Suprapubic skin (tissue), 4 donors: Measurements from ENCODE around the gene FBXO11.

Source experiments
- CTCF ChIP-seq, 2 donors: fragments of 200-600 bp in 1 of 2; fragments of 450-650 bp in 1 of 2; sonication (generic) in 1 of 2; IDR thresholded peaks; one replicate each; pipeline ENCODE4 v1.5.1; 2016 to 2019; ENCODE audit warnings: antibody characterized with exemption in 2 of 2, mild to moderate bottlenecking in 1 of 2, moderate library complexity in 1 of 2
- EP300 ChIP-seq: sonication (generic); formaldehyde crosslinking; IDR thresholded peaks from one replicate; pipeline ENCODE4 v1.6.1; 2017; ENCODE audit warnings: antibody characterized with exemption
- POLR2A ChIP-seq, 2 donors: fragments of 450-650 bp; IDR thresholded peaks; one replicate each; pipeline ENCODE4 v1.6.1; 2017; ENCODE audit warnings: antibody characterized with exemption in 2 of 2, mild to moderate bottlenecking in 2 of 2, moderate library complexity in 2 of 2
- POLR2AphosphoS5 ChIP-seq, 3 donors: sonication (generic); formaldehyde crosslinking; IDR thresholded peaks; one replicate each; pipeline ENCODE4 v1.6.1; 2017; ENCODE audit warnings: antibody characterized with exemption in 3 of 3

GRCh38 chr2:47937677-47938076, 31.4 kb upstream of the FBXO11 start:
- no peak for TF ChIP-seq POLR2A (IDR thresholded peaks at IDR 0.05)
- TF ChIP-seq CTCF (IDR thresholded peaks at IDR 0.05): no peak
- TF ChIP-seq EP300: no peak
- TF ChIP-seq POLR2AphosphoS5 (IDR thresholded peaks at IDR 0.05): no peak
